CD4-positive, alpha-beta memory T cell (primary cell): ENCODE results near the gene SHC3. TPM values are rescaled to one million over a fixed set of nuclear protein-coding genes. Genes with fewer than 3 reads are reported as not detected.
A peak's percentile ranks its signal among the peaks of the same experiment; 100 is the strongest.

ENCODE experiments used
- CTCF ChIA-PET: fragments of 350-600 bp; sonication (Branson Sonifier 250); formaldehyde crosslinking; loops from one replicate; lab custom pipeline; 2021; ENCODE audit warnings: inconsistent platforms; ENCODE audit not compliant: partially characterized antibody; lab: Charles Lee
- POLR2A ChIA-PET: fragments of 350-600 bp; sonication (Branson Sonifier 250); formaldehyde crosslinking; loops from one replicate; lab custom pipeline; 2021; ENCODE audit not compliant: partially characterized antibody; lab: Charles Lee
- DNase-seq, 5 donors: peaks; one replicate each; pipeline versions ENCODE4 v3.0.0 to v3.0.0-alpha.2; 2020 to 2022; ENCODE audit warnings: mixed read lengths in 1 of 5
- H3K27ac ChIP-seq: one replicate; pipeline ENCODE4 v1.7.0; 2013; ENCODE audit warnings: low read depth, low read length
- H3K27me3 ChIP-seq: 2 replicates; pipeline ENCODE4 v1.7.0; 2013; ENCODE audit warnings: mild to moderate bottlenecking, low read length, moderate library complexity; ENCODE audit not compliant: insufficient read depth
- H3K36me3 ChIP-seq: 2 replicates; pipeline ENCODE4 v1.7.0; 2013; ENCODE audit warnings: mild to moderate bottlenecking, low read length, moderate library complexity; ENCODE audit not compliant: insufficient read depth
- H3K4me1 ChIP-seq: 2 replicates; pipeline ENCODE4 v1.7.0; 2013; ENCODE audit warnings: mild to moderate bottlenecking, low read length, moderate library complexity; ENCODE audit not compliant: insufficient read depth
- H3K4me3 ChIP-seq, 2 donors: one replicate each; pipeline ENCODE4 v1.7.0; 2013; ENCODE audit warnings: low read length in 2 of 2, mild to moderate bottlenecking in 1 of 2
- H3K9me3 ChIP-seq, 2 donors: one replicate each; pipeline ENCODE4 v1.7.0; 2013; ENCODE audit warnings: low read length in 2 of 2, control low read depth in 1 of 2; ENCODE audit not compliant: control insufficient read depth in 1 of 2
- H3K27ac Mint-ChIP-seq, 7 donors: one replicate each; pipeline ENCODE4 v1.8.0; 2020 to 2021; ENCODE audit warnings: mixed read lengths in 7 of 7, mild to moderate bottlenecking in 6 of 7, inconsistent platforms in 3 of 7, moderate library complexity in 3 of 7
- H3K27me3 Mint-ChIP-seq, 2 donors: one replicate each; pipeline ENCODE4 v1.8.0; 2020 to 2021; ENCODE audit warnings: mixed read lengths in 2 of 2
- H3K36me3 Mint-ChIP-seq, 2 donors: one replicate each; pipeline ENCODE4 v1.8.0; 2020 to 2021; ENCODE audit warnings: mixed read lengths in 2 of 2, inconsistent platforms in 1 of 2, mild to moderate bottlenecking in 1 of 2
- H3K4me1 Mint-ChIP-seq, 4 donors: one replicate each; pipeline ENCODE4 v1.8.0; 2020 to 2021; ENCODE audit warnings: mixed read lengths in 4 of 4, mild to moderate bottlenecking in 1 of 4
- H3K4me3 Mint-ChIP-seq, 8 donors: one replicate each; pipeline ENCODE4 v1.8.0; 2020 to 2021; ENCODE audit warnings: mixed read lengths in 8 of 8, mild to moderate bottlenecking in 7 of 8, moderate library complexity in 6 of 8, inconsistent platforms in 3 of 8
- H3K9me3 Mint-ChIP-seq, 8 donors: one replicate each; pipeline ENCODE4 v1.8.0; 2020 to 2021; ENCODE audit warnings: mixed read lengths in 8 of 8, mild to moderate bottlenecking in 5 of 8, inconsistent platforms in 3 of 8, moderate library complexity in 1 of 8
- intact Hi-C: fragments of 100-400 bp; cut with micrococcal nuclease; formaldehyde crosslinking; loops from one replicate; pipeline ENCODE4 v1.15.1; 2023
- polyA plus RNA-seq, 2 donors: library from polyadenylated mRNA; unstranded; fragments of 300-500 nt; fragmentation: Illumina TruSeq; gene quantifications; one replicate each; pipeline ENCODE4 v1.2.3, GENCODE V29; 2021
- total RNA-seq, 2 experiments: library from RNA; stranded (reverse); gene quantifications; one replicate each; pipeline ENCODE4 v1.2.3, GENCODE V29; 2021

Gene SHC3
- total and polyA plus RNA-seq, 4 experiments from 2014 or later: 0.06 TPM; not detected in 3

DNA sequence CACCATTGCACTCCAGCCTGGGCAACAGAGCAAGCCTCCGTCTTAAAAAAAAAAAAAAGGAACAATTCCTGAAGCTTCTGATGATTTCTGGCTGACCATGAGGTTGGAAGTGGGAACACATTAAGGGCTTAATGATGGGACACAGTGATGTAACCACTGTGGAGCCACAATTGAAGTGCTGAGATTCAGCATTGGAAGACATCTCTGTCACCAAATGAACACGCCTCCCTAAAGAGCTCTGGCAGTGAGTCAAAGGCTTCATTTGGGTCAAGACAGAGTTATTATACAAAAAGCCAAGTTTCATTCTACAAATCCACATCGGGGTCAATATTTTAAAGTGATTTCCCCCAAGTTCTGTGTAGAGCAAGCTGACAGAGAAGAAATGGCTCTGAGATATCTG is 191.8 kb downstream of the SHC3 start:
- ChIA-PET POLR2A (no interaction called here), CTCF (interaction anchor here (1.0 kb wide), 1 partner anchor 14 kb away, joined by 3 read pairs; no protein-coding TSS in a partner anchor)
- H3K9me3 Mint-ChIP-seq: no peaks in the 10 kb centered on the region
- Histone ChIP-seq H3K36me3 (no peaks in the 10 kb centered on the region), H3K4me3 (no peak overlapping the region), H3K9me3 (no peaks in the 10 kb centered on the region), H3K27me3 (no peaks in the 10 kb centered on the region), H3K4me1 (peaks cover 14% of the 10 kb centered on the region), H3K27ac (no peak overlapping the region)
- no peak for DNase-seq
- peaks cover 6 to 10% of the 10 kb centered on the region in 2 donors for H3K27me3 Mint-ChIP-seq
- H3K27ac Mint-ChIP-seq: no peak overlapping the region
- intact Hi-C loops: loop anchor here (10.0 kb wide), 1 partner anchor 62 kb away; no protein-coding TSS in a partner anchor
- H3K4me3 Mint-ChIP-seq: no peak overlapping the region
- H3K4me1 Mint-ChIP-seq: peaks cover 9 to 13% (median 11%) of the 10 kb centered on the region in 4 donors
- no peaks in the 10 kb centered on the region for H3K36me3 Mint-ChIP-seq

DNA sequence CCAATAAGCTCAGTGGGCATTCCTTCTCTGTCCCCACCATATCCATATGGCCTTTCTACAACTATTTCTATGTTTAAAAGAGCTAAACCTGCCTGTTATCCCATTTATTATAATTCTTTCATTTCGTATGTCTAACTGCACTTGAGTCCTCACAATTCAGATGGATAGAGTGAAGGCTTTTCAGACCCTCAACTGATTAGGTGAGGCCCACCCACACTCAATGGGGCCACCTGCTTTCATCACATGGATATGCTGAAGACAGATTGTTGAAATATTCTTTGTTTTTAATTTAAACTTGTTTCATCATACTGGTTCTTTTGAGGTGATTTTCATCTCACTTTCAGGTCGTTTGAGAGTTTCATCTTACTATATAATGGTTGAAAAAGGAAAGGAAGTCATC is 193.0 kb downstream of the SHC3 start:
- no peaks in the 10 kb centered on the region for H3K27me3 ChIP-seq
- H3K27me3 Mint-ChIP-seq: peaks cover 6 to 10% of the 10 kb centered on the region in 2 donors
- H3K4me1 Mint-ChIP-seq: peaks cover 9 to 13% (median 10%) of the 10 kb centered on the region in 4 donors
- H3K4me1 ChIP-seq: peaks cover 12% of the 10 kb centered on the region
- CTCF ChIA-PET: no interaction called here
- no peaks in the 10 kb centered on the region for H3K9me3 Mint-ChIP-seq
- H3K36me3 ChIP-seq: no peaks in the 10 kb centered on the region
- H3K36me3 Mint-ChIP-seq: no peaks in the 10 kb centered on the region
- no peak overlapping the region for H3K4me3 Mint-ChIP-seq
- no peaks in the 10 kb centered on the region for H3K9me3 ChIP-seq
- POLR2A ChIA-PET: interaction anchor here (0.6 kb wide), 1 partner anchor 700 kb away, joined by 3 read pairs; no protein-coding TSS in a partner anchor
- H3K4me3 ChIP-seq: no peak overlapping the region
- no peak overlapping the region for H3K27ac Mint-ChIP-seq
- H3K27ac ChIP-seq: no peak overlapping the region
- no peak for DNase-seq
- intact Hi-C loops: loop anchor here (10.0 kb wide), 1 partner anchor 61 kb away; no protein-coding TSS in a partner anchor

DNA sequence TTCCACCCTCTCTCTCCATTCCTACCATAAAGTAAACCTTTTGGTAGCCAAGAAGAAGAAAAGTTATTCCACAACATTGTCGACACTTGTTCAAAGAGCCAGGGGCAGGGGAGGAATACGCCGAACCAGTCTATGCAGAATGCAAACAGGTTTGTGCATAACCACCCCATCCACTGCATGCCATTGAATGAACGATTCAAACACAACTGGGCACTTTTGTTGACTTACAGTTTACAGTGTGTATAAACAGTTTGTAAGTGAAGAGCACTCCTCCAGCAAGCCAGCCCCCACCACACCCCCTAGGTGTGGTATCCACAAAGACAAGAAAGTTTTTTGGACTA is 194.1 kb downstream of the SHC3 start:
- ChIA-PET POLR2A (no interaction called here), CTCF (no interaction called here)
- no peaks in the 10 kb centered on the region for H3K9me3 ChIP-seq
- no peak for DNase-seq
- no peaks in the 10 kb centered on the region for H3K27me3 ChIP-seq
- Mint-ChIP-seq H3K4me1 (peaks cover 6 to 8% (median 6%) of the 10 kb centered on the region in 4 donors), H3K36me3 (no peaks in the 10 kb centered on the region), H3K27ac (no peak overlapping the region), H3K9me3 (no peaks in the 10 kb centered on the region), H3K4me3 (no peak overlapping the region), H3K27me3 (peaks cover 4 to 8% of the 10 kb centered on the region in 2 donors)
- H3K36me3 ChIP-seq: no peaks in the 10 kb centered on the region
- H3K4me3 ChIP-seq: no peak overlapping the region
- H3K4me1 ChIP-seq: peaks cover 8% of the 10 kb centered on the region
- no peak overlapping the region for H3K27ac ChIP-seq
- intact Hi-C loops: loop anchor here (10.0 kb wide), 1 partner anchor 60 kb away; no protein-coding TSS in a partner anchor

DNA sequence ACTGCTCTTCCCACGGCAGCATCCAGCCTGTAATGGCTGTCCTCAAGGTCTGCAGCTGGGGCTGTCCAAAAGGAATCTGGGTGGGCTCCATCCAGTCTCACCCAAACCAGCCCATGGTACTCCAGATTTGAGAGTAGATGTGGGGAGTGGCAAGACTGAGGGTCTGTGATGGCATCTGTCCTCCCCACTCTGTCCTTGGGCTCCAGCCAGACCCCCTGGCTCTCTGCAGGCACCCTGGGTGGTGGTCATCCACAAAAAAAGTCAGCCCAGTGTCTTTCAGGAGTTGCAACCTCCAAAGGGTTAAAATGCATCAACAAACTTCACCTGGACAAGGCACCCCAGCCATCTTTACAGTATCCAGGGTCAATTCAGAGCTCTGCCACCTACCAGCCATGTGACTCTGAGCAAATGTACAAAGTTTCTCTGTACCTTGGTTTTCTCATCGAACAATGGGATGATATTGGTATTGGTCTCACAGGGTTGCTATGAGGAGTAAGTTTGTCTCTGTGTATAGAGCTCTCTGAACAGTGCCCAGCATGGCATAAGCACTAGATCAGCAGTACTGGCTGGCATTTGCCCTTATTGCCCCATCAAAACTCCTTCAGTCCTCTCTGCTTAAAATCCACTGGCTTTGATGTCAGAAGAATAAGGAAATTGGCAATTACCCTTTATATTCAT is 194.6 kb downstream of the SHC3 start:
- Mint-ChIP-seq H3K4me1 (peaks cover under 1 to 3% (median 1%) of the 10 kb centered on the region in 4 donors), H3K27me3 (peaks cover 4 to 8% of the 10 kb centered on the region in 2 donors), H3K9me3 (no peaks in the 10 kb centered on the region), H3K4me3 (no peak overlapping the region), H3K36me3 (no peaks in the 10 kb centered on the region), H3K27ac (no peak overlapping the region)
- DNase-seq: no peak
- Histone ChIP-seq H3K9me3 (no peaks in the 10 kb centered on the region), H3K27me3 (no peaks in the 10 kb centered on the region), H3K27ac (no peak overlapping the region), H3K4me1 (peaks cover 3% of the 10 kb centered on the region), H3K36me3 (no peaks in the 10 kb centered on the region), H3K4me3 (no peak overlapping the region)
- CTCF ChIA-PET: no interaction called here
- POLR2A ChIA-PET: no interaction called here
- intact Hi-C loops: loop anchor here (10.0 kb wide), 1 partner anchor 59 kb away; no protein-coding TSS in a partner anchor

DNA sequence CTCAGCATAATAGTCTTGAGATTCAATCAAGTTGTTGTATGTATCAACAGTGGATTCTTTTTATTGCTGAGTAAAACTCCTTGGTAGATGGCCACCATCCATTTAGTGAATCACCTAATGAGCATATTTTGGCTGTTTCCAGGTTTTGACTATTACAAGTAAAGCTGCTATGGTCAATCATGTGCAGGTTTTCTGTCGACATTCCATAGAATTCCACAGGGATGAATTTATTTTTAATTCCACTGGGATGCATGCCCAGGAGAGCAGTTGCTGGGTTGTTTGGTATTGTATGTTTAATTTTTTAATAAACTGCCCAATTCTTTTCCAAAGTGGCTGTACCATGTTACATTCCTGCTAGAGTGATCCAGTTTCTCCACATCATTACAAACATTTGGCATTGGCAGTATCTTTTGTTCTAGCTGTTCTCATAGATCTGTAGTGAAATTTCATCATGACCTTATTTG is 197.8 kb downstream of the SHC3 start:
- no peak for DNase-seq
- no peak overlapping the region for H3K4me3 Mint-ChIP-seq
- no peak overlapping the region for H3K4me3 ChIP-seq
- ChIA-PET CTCF (no interaction called here), POLR2A (no interaction called here)
- no peaks in the 10 kb centered on the region for H3K36me3 ChIP-seq
- H3K36me3 Mint-ChIP-seq: no peaks in the 10 kb centered on the region
- H3K27ac Mint-ChIP-seq: no peak overlapping the region
- H3K9me3 ChIP-seq: no peaks in the 10 kb centered on the region
- no peak overlapping the region for H3K27ac ChIP-seq
- no peaks in the 10 kb centered on the region for H3K9me3 Mint-ChIP-seq
- intact Hi-C loops: loop anchor here (10.0 kb wide), 1 partner anchor 56 kb away; no protein-coding TSS in a partner anchor
- no peaks in the 10 kb centered on the region for H3K4me1 Mint-ChIP-seq
- H3K4me1 ChIP-seq: no peaks in the 10 kb centered on the region
- H3K27me3 Mint-ChIP-seq: peaks cover 0 to 5% of the 10 kb centered on the region in 2 donors
- no peaks in the 10 kb centered on the region for H3K27me3 ChIP-seq

DNA sequence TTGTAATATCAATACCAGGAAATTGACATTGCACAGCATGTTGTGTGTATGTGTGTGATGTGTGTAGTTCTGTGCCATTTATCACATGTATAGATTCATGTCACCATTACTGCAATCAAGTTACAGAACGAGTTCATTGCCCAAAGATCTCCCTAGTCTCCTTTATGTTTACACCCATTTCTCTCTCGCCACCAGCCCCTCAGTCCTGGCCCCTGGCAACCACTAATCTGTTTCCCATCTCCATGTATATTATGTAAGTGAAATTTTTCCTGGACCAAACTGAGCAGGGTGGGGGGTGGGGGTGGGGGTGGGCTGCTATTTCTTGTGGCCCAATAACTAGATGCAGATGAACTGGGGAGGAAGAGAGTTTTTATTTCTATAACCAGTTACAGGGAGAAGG is 198.8 kb downstream of the SHC3 start:
- CTCF ChIA-PET: no interaction called here
- H3K27me3 Mint-ChIP-seq: peaks cover 0 to 2% of the 10 kb centered on the region in 2 donors
- H3K4me1 ChIP-seq: no peaks in the 10 kb centered on the region
- H3K27ac Mint-ChIP-seq: no peak overlapping the region
- no peaks in the 10 kb centered on the region for H3K36me3 Mint-ChIP-seq
- H3K4me3 ChIP-seq: no peak overlapping the region
- no peak for DNase-seq
- H3K4me3 Mint-ChIP-seq: no peak overlapping the region
- intact Hi-C loops: loop anchor here (10.0 kb wide), 1 partner anchor 55 kb away; no protein-coding TSS in a partner anchor
- H3K36me3 ChIP-seq: no peaks in the 10 kb centered on the region
- H3K27ac ChIP-seq: no peak overlapping the region
- no peaks in the 10 kb centered on the region for H3K9me3 Mint-ChIP-seq
- no peaks in the 10 kb centered on the region for H3K9me3 ChIP-seq
- POLR2A ChIA-PET: no interaction called here
- H3K27me3 ChIP-seq: no peaks in the 10 kb centered on the region
- H3K4me1 Mint-ChIP-seq: no peaks in the 10 kb centered on the region

DNA sequence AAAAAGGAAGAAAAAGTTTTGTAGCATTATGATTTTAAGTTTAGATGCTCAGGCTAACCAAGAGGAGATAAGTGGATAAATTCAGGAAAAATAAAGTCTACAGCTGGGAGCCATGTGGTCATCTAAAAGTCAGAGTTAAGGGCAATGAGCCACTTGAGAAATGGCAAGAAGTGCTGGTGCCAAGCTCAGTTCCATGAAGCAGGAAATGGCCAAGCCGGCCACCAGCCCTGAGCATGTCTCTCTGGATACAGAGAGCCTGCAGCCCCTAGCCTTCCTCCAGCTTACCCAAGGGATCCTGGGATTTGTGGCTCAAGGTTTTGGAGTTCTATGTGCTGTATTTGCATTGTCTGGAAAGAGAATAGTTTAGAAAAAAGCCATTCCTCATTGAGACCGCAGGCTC is 199.6 kb downstream of the SHC3 start:
- H3K4me3 ChIP-seq: no peak overlapping the region
- no peak overlapping the region for H3K27ac ChIP-seq
- Mint-ChIP-seq H3K27ac (peak overlapping the region in 1 of 7 donors; percentile 9), H3K27me3 (peaks cover 0 to 2% of the 10 kb centered on the region in 2 donors), H3K9me3 (no peaks in the 10 kb centered on the region), H3K4me1 (no peaks in the 10 kb centered on the region), H3K36me3 (no peaks in the 10 kb centered on the region), H3K4me3 (no peak overlapping the region)
- no peak for DNase-seq
- POLR2A ChIA-PET: no interaction called here
- no peaks in the 10 kb centered on the region for H3K27me3 ChIP-seq
- H3K4me1 ChIP-seq: no peaks in the 10 kb centered on the region
- H3K36me3 ChIP-seq: no peaks in the 10 kb centered on the region
- CTCF ChIA-PET: no interaction called here
- H3K9me3 ChIP-seq: no peaks in the 10 kb centered on the region
- intact Hi-C loops: no loop called here
